WERI-Rb-1 (cell line): Measurements from ENCODE around the gene NUDCD3.
A peak's percentile ranks its signal among the peaks of the same experiment; 100 is the strongest.

ENCODE experiments used
- DNase-seq: peaks from one replicate; pipeline ENCODE4 v3.0.0-alpha.2; 2020
- H3K27ac ChIP-seq: fragments of 250-450 bp; sonication (Bioruptor Pico); 2 replicates; pipeline ENCODE4 v1.5.1; 2020; ENCODE audit warnings: mild to moderate bottlenecking, moderate library complexity
- H3K27me3 ChIP-seq: fragments of 250-450 bp; sonication (Bioruptor Pico); 2 replicates; pipeline ENCODE4 v1.5.1; 2021; ENCODE audit warnings: mild to moderate bottlenecking, low read depth, moderate library complexity; ENCODE audit not compliant: insufficient read depth, severe bottlenecking
- H3K36me3 ChIP-seq: fragments of 250-450 bp; sonication (Bioruptor Pico); 2 replicates; pipeline ENCODE4 v1.5.1; 2020; ENCODE audit warnings: mild to moderate bottlenecking, moderate library complexity
- H3K4me3 ChIP-seq: 2 replicates; pipeline ENCODE4 v1.5.1; 2011; ENCODE audit warnings: low read depth, mild to moderate bottlenecking, control low read depth, low read length
- H3K9me3 ChIP-seq: fragments of 250-450 bp; sonication (Bioruptor Pico); 2 replicates; pipeline ENCODE4 v1.5.1; 2021; ENCODE audit warnings: mild to moderate bottlenecking, moderate library complexity; ENCODE audit not compliant: severe bottlenecking
- TF ChIP-seq, protein P1 (sequence below): IDR thresholded peaks from 2 replicates; pipeline ENCODE4 v1.5.1; 2011; ENCODE audit warnings: low read depth, mild to moderate bottlenecking, control low read depth, inconsistent platforms, low read length

NUDCD3 gene

DNA sequence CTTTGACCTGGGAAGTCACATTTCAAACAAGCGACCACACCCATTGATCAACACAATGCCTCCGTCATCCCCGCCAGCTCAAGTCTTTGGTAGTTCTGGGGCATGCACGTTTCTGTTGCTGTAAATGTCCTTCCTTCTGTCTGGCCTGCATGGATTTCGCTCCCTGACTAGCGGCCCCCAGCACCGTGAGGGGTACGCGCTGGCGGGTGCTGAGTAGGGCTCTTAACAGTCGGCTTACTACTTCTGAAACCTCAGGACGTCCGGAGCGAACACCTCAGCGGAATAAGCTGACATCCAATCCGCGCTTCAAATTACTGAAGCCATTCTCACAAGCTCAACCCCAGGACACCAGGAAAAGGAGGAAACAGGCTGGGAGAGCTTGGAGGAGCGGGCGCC is 505 bp downstream of the NUDCD3 start:
- H3K27me3 ChIP-seq: no peaks in the 10 kb centered on the region
- DNase-seq: no peak
- H3K27ac ChIP-seq: peak overlapping the region; percentile 99
- H3K36me3 ChIP-seq: peaks cover 7% of the 10 kb centered on the region
- peak overlapping the region; percentile 72 for H3K4me3 ChIP-seq
- TF ChIP-seq, protein P1, sequence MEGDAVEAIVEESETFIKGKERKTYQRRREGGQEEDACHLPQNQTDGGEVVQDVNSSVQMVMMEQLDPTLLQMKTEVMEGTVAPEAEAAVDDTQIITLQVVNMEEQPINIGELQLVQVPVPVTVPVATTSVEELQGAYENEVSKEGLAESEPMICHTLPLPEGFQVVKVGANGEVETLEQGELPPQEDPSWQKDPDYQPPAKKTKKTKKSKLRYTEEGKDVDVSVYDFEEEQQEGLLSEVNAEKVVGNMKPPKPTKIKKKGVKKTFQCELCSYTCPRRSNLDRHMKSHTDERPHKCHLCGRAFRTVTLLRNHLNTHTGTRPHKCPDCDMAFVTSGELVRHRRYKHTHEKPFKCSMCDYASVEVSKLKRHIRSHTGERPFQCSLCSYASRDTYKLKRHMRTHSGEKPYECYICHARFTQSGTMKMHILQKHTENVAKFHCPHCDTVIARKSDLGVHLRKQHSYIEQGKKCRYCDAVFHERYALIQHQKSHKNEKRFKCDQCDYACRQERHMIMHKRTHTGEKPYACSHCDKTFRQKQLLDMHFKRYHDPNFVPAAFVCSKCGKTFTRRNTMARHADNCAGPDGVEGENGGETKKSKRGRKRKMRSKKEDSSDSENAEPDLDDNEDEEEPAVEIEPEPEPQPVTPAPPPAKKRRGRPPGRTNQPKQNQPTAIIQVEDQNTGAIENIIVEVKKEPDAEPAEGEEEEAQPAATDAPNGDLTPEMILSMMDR: no peak
- no peaks in the 10 kb centered on the region for H3K9me3 ChIP-seq

DNA sequence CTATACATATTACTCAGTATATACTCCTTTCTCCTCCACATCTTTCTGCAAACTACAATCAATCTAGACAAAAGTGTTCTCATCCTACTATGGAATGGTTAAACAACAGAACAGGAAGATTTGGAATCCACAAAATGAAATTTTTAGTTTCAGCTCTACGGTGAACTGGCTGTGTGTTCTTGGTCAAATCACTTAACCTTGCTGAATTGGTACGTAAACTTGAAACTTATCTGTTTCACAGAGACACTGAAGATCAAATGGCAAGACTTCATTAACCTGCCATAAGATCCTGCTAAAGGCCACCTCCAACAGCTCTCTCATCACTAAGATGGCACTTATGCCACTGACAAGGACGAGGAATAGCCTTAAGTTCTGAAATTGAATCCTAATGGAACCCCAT is 1.5 kb downstream of the NUDCD3 start:
- DNase-seq: no peak
- H3K4me3 ChIP-seq: no peak overlapping the region
- peaks cover 17% of the 10 kb centered on the region for H3K36me3 ChIP-seq
- no peaks in the 10 kb centered on the region for H3K9me3 ChIP-seq
- H3K27me3 ChIP-seq: no peaks in the 10 kb centered on the region
- TF ChIP-seq, protein P1: no peak
- H3K27ac ChIP-seq: no peak overlapping the region

DNA sequence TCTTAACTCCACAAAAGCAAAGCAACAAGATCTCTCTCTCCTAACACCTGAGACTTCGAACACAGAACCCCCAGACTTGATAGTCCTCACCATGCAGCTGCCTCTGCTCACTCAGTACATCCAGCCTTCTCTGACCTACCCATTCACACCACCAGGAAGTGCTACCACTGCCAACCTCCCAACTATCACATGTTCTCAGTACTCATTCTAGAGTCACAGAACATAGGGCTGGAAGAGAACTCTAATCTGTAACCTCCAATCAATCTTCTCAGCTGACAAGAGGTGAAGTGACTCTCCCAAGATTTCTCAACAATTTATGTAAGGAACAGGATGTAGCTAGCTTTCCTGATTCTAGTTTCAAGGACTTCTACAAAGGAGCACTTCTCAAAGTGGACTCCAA is 3.8 kb downstream of the NUDCD3 start:
- no peak overlapping the region for H3K27ac ChIP-seq
- DNase-seq: no peak
- no peaks in the 10 kb centered on the region for H3K9me3 ChIP-seq
- no peaks in the 10 kb centered on the region for H3K27me3 ChIP-seq
- TF ChIP-seq, protein P1: no peak
- no peak overlapping the region for H3K4me3 ChIP-seq
- peaks cover 38% of the 10 kb centered on the region for H3K36me3 ChIP-seq

DNA sequence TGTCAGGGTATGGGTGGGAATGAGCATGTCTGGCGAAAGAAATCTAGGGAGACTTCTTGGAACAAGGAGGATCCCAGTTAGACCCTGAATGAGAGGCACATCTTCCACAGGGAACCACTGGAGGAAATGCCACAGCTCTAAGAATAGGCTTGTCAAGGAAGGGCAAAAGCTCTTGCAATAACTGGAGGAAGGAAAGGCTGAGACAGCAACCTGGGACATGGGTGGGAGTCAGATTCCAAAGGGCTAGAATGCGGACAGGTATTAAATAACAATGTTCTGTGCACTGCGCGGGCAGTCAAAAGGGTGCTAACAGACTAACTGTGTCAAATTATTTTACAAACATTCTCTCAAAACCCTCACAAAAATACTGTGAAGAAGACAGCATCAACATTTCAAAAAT is 4.5 kb downstream of the NUDCD3 start:
- H3K27ac ChIP-seq: no peak overlapping the region
- no peak overlapping the region for H3K4me3 ChIP-seq
- TF ChIP-seq, protein P1: no peak
- H3K27me3 ChIP-seq: no peaks in the 10 kb centered on the region
- H3K9me3 ChIP-seq: no peaks in the 10 kb centered on the region
- no peak for DNase-seq
- peaks cover 45% of the 10 kb centered on the region for H3K36me3 ChIP-seq

DNA sequence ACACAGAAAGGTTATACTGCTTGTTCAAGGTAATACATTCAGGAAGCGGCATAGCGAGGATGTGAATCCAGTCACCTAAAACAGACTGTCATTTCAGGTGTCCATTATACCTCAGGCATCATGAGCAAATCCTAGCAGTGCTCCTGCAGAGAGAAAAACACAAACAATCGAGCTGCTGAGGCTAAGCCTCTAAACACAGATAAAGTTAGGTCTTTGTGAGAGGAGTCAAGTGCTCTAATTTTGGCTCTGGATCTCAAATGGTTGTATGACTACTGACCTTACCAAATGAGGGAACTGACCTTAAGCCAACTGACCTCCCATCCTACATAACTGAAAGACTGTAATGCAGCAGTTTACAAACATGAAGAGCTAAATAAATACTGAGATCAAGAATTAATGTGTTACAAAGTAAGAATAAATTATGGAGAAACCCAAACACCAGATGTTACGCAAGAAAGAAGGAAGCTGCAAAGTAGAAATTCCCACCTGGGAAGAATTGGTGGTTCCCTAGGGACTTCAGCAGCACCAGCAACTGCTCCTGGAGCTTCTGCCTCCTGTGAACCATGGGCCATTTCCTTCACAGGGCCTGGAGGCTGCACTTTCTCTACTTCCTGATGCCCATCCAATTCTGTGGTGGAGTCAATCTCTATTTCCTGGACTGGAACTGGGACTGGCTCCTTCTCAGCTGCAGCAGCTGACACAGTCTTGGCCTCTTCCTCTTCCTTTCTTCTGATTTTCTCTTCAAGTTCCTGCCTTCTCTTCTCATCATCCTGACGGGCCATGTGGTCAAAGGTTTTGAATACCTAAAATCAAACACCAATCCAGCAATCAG is 5.8 kb downstream of the NUDCD3 start:
- TF ChIP-seq, protein P1: no peak
- no peaks in the 10 kb centered on the region for H3K27me3 ChIP-seq
- H3K27ac ChIP-seq: no peak overlapping the region
- H3K4me3 ChIP-seq: no peak overlapping the region
- peaks cover 55% of the 10 kb centered on the region for H3K36me3 ChIP-seq
- DNase-seq: no peak
- no peaks in the 10 kb centered on the region for H3K9me3 ChIP-seq
